M059J (cell line): ENCODE measurements around the gene CACNA1S. TPM values are rescaled to one million over a fixed set of nuclear protein-coding genes. Genes with fewer than 3 reads are reported as not detected.

Source experiments
- DNase-seq: peaks from one replicate; pipeline ENCODE4 v3.0.0-alpha.2; 2012; ENCODE audit warnings: low read depth
- total RNA-seq: library from RNA; depleted of rRNA; stranded (reverse); fragments of >200 nt; shearing (Covaris generic); gene quantifications from 2 replicates; pipeline ENCODE4 v1.2.3, GENCODE V29; 2014

The CACNA1S gene
- total RNA-seq, 1 experiment from 2014 or later: not detected

GRCh38 chr1:201140235-201140940 is 28.2 kb upstream of the CACNA1S start:
- no peak for DNase-seq

DNA sequence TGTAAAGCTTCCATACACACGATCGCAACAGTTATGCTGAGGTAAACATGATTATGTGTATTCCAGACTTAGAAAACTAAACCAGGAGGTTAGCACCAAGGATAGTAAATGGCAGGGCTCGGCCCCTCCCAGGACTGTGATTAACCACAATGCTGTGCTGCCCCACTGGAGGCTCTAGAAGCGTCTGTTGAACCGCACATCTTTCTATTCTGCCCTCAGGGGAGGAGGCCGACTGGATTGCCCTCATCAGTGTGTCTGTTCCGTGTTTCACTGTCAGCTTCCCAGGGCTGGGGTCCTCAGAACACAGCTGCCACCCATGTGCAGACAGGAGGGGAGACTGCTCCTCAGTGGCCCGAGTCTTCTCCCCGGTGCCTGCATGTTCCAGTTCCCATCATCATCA is 27.5 kb upstream of the CACNA1S start:
- no peak for DNase-seq

GRCh38 chr1:201139306-201139705 is 27.1 kb upstream of the CACNA1S start:
- no peak for DNase-seq

GRCh38 chr1:201138311-201138840 is 26.1 kb upstream of the CACNA1S start:
- DNase-seq: no peak

- DNase-seq: peak; percentile 92
Observed at GRCh38 chr1:201137579-201138310, 25.5 kb upstream of the CACNA1S start.

DNA sequence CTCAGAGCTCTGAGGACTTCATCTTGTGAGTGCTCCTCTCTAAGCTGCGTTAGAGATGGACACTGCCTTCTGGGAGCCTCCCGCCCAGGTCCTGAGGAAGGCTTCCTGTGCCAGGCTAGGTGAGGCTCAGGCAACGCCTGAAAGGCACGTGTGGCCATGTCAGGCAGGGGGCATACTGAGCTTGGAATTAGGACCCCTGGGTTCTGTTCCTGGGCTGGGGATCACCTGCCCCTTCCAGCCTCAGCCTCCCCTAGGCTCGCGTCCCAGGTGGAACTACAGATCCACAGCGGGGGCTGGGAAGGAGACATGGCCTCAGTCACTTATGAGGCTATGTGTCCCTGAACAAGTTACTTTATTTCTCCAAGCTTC is 24.8 kb upstream of the CACNA1S start:
- DNase-seq: no peak

DNA sequence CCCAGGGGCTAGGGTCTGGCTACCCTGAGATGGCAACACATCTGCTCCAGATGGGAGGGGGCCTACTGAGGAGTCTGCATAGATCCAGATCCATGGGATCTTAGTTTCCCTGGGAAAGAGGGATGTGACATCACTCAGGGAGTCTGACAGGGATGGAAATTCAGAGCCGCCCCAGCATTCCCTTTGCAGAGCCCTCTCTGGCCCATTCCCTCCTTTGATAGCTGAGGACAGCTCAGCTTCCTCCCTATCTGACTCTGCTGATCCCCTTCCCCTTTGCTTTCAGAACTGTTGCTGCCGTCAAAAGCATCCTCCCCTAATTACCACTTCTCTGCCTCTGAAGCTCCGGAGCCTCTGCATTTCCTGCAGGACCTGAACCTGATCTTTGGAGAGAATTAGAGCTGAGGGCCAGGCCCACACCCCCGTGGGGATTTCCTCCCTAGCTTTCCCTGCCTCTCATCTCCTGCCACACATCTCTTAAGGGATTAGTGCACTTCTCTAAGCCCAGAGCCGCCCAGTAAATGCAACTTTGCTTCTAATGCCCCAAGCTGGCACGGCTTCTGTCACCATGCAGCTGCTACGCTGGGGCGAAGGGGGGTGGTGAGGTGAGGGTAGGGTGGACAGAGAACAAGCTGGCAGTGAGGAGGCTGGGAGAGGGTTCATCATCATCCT is 24.3 kb upstream of the CACNA1S start:
- DNase-seq: no peak

GRCh38 chr1:201134405-201134804 is 22.2 kb upstream of the CACNA1S start:
- DNase-seq: no peak

- DNase-seq: no peak
Observed at GRCh38 chr1:201131398-201131797, 19.2 kb upstream of the CACNA1S start.

- DNase-seq: no peak
Observed at GRCh38 chr1:201128962-201129361, 16.7 kb upstream of the CACNA1S start.

DNA sequence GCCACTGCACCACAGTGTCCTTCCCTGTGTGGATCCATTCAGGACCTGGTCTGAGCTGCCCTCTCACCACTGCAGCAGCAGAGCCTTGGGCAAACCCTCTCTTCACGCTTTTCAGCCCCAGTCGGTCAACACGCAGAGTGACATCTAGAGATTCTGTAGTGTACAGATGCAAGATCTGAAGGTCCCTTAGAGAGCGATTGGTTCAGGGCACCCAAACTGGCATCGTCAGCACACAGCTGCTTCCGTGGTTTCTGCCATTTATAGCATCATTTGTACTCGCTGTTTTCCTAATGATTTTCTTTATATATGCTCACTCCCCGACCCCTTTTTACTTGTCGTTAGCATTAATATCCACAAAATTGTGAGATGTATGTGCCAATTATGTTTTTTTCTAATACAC is 16.2 kb upstream of the CACNA1S start:
- DNase-seq: no peak

DNA sequence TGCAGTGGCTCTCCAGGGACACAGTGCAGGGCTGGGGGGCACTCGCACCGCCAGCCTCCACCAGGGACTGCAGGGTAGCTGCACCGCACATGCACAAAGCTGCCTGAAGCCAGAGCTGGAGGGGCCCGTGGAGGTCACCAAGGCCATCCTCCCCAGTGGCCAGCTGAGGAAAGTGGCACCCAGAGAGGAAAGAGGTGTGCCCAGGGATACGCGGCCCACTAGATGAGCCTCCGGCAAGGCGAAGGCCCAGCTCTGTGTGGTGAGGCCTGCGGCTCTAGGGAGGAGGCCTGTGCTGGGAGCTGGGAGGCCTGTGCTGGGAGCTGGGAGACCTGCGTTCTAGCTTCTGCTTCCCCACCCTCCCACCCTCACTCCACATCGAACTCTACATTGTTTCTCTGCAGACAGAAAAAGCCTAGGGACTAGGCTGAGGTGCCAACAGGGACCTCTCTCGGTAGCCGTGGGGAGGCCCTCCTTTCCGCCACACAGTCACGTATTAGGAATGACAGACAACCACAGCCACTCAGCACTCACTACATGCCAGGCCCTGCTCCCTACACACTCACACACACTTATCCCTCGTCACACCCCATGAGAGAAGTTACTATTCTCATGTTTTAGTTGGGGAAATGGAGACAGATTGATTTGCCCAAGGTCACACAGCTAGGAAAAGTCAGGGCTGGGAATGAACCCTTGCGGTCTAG is 15.7 kb upstream of the CACNA1S start:
- DNase-seq: peak; percentile 56

GRCh38 chr1:201126832-201127754 is 14.9 kb upstream of the CACNA1S start, which contains the start of gene ASCL5:
Gene ASCL5, minus strand, starts transcription at chr1:201127184. Its CDS starts 11,812 bp downstream, at chr1:201115372.
- peak; percentile 52 for DNase-seq

GRCh38 chr1:201126463-201126831 is 14.2 kb upstream of the CACNA1S start:
- DNase-seq: no peak

DNA sequence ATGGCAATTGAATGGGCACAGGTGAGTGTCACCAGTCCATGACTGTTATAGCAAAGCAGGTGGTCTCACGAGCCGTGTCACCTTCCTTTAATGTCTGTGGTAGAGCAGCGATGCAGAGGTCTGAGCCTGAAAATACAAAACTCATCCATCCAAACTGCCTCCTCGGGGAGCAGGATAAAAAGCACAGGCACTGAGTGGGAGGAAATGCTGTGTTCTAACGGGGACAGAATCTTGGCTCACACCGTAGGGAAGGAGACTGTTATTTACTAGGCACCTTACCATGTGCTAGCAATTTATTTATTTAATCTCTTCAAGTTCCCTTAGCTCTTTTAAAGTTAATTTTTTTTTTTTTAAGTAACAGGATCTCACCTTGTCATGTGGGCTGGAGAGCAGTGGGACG is 13.6 kb upstream of the CACNA1S start:
- no peak for DNase-seq

DNA sequence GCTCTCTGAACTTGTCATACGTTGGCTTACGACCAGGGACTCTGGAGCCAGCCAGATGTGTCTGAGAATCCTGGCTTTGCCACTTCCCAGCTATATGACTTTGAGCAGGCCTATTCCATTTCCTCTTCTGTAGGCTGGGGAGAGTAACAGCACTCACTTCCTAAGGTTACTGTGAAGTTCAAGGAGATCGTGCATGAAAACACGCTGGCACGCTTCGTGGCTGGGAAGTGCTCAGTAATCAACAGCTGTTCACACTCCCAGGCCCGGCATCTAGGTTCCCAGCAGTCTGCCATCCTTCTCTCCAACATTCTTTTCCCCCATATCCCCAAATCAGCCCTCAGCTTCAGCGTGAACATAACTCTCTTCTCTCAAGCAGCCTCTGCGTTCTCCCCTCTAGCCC is 12.8 kb upstream of the CACNA1S start:
- DNase-seq: no peak

DNA sequence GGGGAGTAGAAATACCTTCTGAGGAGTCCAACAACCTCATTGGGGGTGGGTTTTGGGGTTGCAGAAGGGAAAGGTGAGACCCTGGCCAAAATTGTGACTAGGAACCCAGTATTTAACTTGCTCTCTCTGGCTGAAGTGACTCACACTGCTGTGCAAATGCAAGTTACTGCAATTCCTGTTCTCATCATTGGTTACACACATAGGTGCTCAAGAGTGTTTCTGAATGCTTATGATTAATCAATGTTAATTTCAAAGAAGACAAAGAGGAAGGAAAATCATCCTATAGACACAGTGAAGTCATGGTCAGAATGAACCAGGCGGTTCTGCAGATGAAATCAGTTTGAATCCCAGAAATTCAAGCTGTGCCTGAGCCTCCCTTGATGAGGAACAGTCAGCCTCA is 11.6 kb upstream of the CACNA1S start:
- no peak for DNase-seq

- DNase-seq: no peak
Observed at GRCh38 chr1:201122321-201122957, 10.2 kb upstream of the CACNA1S start.

- DNase-seq: peak; percentile 39
Observed at GRCh38 chr1:201119206-201120197, 7.3 kb upstream of the CACNA1S start.
